OCI-LY7 (cell line): ENCODE data around the gene PRMT2. TPM values are rescaled to one million over a fixed set of nuclear protein-coding genes. Genes with fewer than 3 reads are reported as not detected.

ENCODE experiments used
- BruUV-seq: library from RNA; stranded (reverse); fragments of 400-500 nt; replicated peaks from 2 replicates; lab custom pipeline; 2021; lab: Mats Ljungman, UMichigan
- CTCF ChIA-PET: fragments of 300-600 bp; sonication (Branson Sonifier 250); formaldehyde crosslinking; loops from one replicate; lab custom pipeline; 2022; ENCODE audit warnings: antibody characterized with exemption; ENCODE audit not compliant: unreplicated experiment; lab: Charles Lee
- POLR2A ChIA-PET: fragments of 300-600 bp; sonication (Branson Sonifier 250); formaldehyde crosslinking; loops from one replicate; lab custom pipeline; 2022; ENCODE audit warnings: antibody characterized with exemption; lab: Charles Lee
- DNase-seq: peaks from one replicate; pipeline ENCODE4 v3.0.0-alpha.2; 2015; ENCODE audit warnings: low spot score
- H2AFZ ChIP-seq: fragments of 200-600 bp; sonication (generic), shearing (Covaris generic); 2 replicates; pipeline ENCODE4 v1.6.1; 2014; ENCODE audit warnings: mild to moderate bottlenecking, antibody characterized with exemption, low read length, moderate library complexity
- H3K27ac ChIP-seq: fragments of 200-600 bp; sonication (generic); 2 replicates; pipeline ENCODE4 v1.5.1; 2014; ENCODE audit warnings: mixed run types, low read depth, mild to moderate bottlenecking, moderate library complexity, low read length, inconsistent platforms; ENCODE audit not compliant: poor library complexity, severe bottlenecking
- H3K36me3 ChIP-seq: fragments of 200-600 bp; sonication (generic); 2 replicates; pipeline ENCODE4 v1.6.1; 2014; ENCODE audit warnings: mild to moderate bottlenecking, antibody characterized with exemption, low read length, moderate library complexity, mixed read lengths; ENCODE audit not compliant: insufficient read depth
- H3K4me1 ChIP-seq: fragments of 200-600 bp; sonication (generic); 2 replicates; pipeline ENCODE4 v1.5.1; 2014; ENCODE audit warnings: mild to moderate bottlenecking, low read length; ENCODE audit not compliant: insufficient read depth, poor library complexity, severe bottlenecking
- H3K4me2 ChIP-seq: fragments of 200-600 bp; sonication (generic); 2 replicates; pipeline ENCODE4 v1.6.1; 2014; ENCODE audit warnings: mild to moderate bottlenecking, low read length
- H3K4me3 ChIP-seq: fragments of 200-600 bp; sonication (generic); 2 replicates; pipeline ENCODE4 v1.5.1; 2014; ENCODE audit warnings: mild to moderate bottlenecking, low read depth, low read length; ENCODE audit not compliant: poor library complexity, severe bottlenecking
- H3K79me2 ChIP-seq: fragments of 200-600 bp; sonication (generic); 2 replicates; pipeline ENCODE4 v1.6.1; 2016; ENCODE audit warnings: low read depth, mild to moderate bottlenecking, low read length, moderate library complexity, mixed read lengths; ENCODE audit not compliant: insufficient read depth
- H3K9me2 ChIP-seq: fragments of 200-600 bp; sonication (generic); 2 replicates; pipeline ENCODE4 v1.6.1; 2016; ENCODE audit warnings: mild to moderate bottlenecking, low read length, mixed read lengths; ENCODE audit not compliant: insufficient read depth
- H3K9me3 ChIP-seq: fragments of 200-600 bp; sonication (generic); 2 replicates; pipeline ENCODE4 v1.6.1; 2014; ENCODE audit warnings: mild to moderate bottlenecking, mixed run types, low read length, mixed read lengths
- H4K20me1 ChIP-seq: fragments of 200-600 bp; sonication (generic); 2 replicates; pipeline ENCODE4 v1.6.1; 2014; ENCODE audit warnings: mild to moderate bottlenecking, antibody characterized with exemption, low read length, moderate library complexity, mixed read lengths; ENCODE audit not compliant: insufficient read depth
- EZH2phosphoT487 ChIP-seq: fragments of 200-600 bp; sonication (generic); IDR thresholded peaks from 2 replicates; pipeline ENCODE4 v1.6.1; 2018; ENCODE audit warnings: low read depth, borderline replicate concordance, mild to moderate bottlenecking, mixed run types, antibody characterized with exemption, low read length, moderate library complexity, mixed read lengths
- intact Hi-C: fragments of 100-400 bp; cut with micrococcal nuclease; formaldehyde crosslinking; loops from one replicate; pipeline ENCODE4 v1.10.0; 2022; ENCODE audit not compliant: unreplicated experiment
- total RNA-seq, 2 experiments: library from RNA; depleted of rRNA in 1 of 2; stranded (reverse); fragments of >200 nt in 1 of 2; shearing (Covaris generic) in 1 of 2; gene quantifications; 2 replicates each; pipeline ENCODE4 v1.2.3, GENCODE V29; 2014 to 2022
- TF ChIP-seq, protein P1 (sequence below): fragments of 200-600 bp; sonication (generic); conservative IDR thresholded peaks from 2 replicates; pipeline ENCODE4 v1.5.1; 2014; ENCODE audit warnings: mild to moderate bottlenecking, antibody characterized with exemption, low read length, moderate library complexity, mixed read lengths

PRMT2 gene
- total RNA-seq, 2 experiments from 2014 or later: 30.5 to 32.8 TPM

DNA sequence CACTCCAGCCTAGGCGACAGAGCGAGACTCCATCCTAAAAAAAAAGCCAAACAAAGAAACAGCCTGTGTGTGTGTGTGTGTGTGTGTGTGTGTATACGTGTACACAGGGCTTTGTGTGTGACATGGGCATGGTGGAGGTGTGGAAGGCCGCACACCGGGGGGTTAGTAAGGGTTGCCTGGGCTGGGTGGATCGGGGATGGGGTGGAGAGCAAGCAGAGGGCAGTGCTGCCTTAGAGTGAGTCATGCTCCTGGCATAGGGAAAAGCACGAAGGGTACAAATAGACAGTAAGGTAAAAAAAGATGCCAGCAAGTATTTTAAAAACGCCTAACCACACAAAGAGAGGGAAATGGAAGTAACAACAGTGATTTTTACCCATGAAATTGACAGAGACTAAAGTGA, 6.2 kb downstream of the PRMT2 start:
- BruUV-seq: no TSS peak
- H3K4me3 ChIP-seq: no peak overlapping the region
- ChIA-PET POLR2A (no interaction called here), CTCF (no interaction called here)
- DNase-seq: no peak
- H3K9me2 ChIP-seq: no peaks in the 10 kb centered on the region
- no peak overlapping the region for H3K4me2 ChIP-seq
- H3K4me1 ChIP-seq: peaks cover 4% of the 10 kb centered on the region
- TF ChIP-seq EZH2phosphoT487: no peak
- TF ChIP-seq, protein P1, sequence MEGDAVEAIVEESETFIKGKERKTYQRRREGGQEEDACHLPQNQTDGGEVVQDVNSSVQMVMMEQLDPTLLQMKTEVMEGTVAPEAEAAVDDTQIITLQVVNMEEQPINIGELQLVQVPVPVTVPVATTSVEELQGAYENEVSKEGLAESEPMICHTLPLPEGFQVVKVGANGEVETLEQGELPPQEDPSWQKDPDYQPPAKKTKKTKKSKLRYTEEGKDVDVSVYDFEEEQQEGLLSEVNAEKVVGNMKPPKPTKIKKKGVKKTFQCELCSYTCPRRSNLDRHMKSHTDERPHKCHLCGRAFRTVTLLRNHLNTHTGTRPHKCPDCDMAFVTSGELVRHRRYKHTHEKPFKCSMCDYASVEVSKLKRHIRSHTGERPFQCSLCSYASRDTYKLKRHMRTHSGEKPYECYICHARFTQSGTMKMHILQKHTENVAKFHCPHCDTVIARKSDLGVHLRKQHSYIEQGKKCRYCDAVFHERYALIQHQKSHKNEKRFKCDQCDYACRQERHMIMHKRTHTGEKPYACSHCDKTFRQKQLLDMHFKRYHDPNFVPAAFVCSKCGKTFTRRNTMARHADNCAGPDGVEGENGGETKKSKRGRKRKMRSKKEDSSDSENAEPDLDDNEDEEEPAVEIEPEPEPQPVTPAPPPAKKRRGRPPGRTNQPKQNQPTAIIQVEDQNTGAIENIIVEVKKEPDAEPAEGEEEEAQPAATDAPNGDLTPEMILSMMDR: no peak
- intact Hi-C loops: no loop called here
- no peaks in the 10 kb centered on the region for H3K9me3 ChIP-seq
- H3K79me2 ChIP-seq: no peaks in the 10 kb centered on the region
- no peaks in the 10 kb centered on the region for H4K20me1 ChIP-seq
- H3K36me3 ChIP-seq: peaks cover 19% of the 10 kb centered on the region; the same call in 1 of the 2 replicates
- no peak overlapping the region for H2AFZ ChIP-seq
- no peak overlapping the region for H3K27ac ChIP-seq

DNA sequence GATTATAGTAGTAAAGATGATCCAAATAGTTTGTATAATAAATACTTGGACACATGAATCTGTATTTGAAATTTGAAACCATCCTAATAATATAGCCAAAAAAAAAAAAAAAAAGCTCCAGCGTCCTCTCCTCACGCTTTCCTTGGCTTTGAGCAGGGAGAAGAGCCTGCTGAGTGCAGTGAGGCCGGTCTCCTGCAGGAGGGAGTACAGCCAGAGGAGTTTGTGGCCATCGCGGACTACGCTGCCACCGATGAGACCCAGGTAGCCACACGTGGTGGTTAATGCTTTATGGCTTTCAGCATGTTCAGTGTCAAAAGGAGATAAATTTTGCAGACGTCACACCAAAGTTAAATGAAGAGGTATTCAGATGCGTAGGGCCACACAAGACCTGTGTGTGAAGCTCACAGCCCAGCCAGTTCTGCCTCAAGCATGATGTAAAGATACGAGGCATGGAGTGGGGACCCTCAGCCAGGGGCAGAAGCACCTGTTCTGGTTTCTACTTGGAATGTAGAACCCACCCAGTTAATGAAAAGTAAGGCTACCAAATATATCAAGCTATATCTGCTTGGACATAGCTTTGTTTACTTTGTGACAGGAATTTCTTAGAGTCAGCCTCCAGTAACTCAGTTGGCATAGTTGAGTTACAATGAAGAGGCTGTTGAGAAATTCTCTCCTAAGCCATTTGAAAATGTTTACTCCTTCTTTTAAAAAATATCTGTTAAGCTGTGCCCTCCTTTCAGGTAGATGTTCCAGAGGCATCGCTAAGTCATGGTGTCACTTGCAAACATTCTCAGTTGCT, 8.1 kb downstream of the PRMT2 start:
- DNase-seq: no peak
- H3K4me3 ChIP-seq: no peak overlapping the region
- H3K4me2 ChIP-seq: no peak overlapping the region
- H3K79me2 ChIP-seq: no peaks in the 10 kb centered on the region
- no TSS peak for BruUV-seq
- no peak overlapping the region for H2AFZ ChIP-seq
- H3K9me3 ChIP-seq: no peaks in the 10 kb centered on the region
- H3K36me3 ChIP-seq: peaks cover 19% of the 10 kb centered on the region; the same call in 1 of the 2 replicates
- POLR2A ChIA-PET: interaction anchor here (0.6 to 3.1 kb wide), 3 partner anchors 10 to 23 kb away, joined by 4 to 13 read pairs (median 7); no protein-coding TSS in a partner anchor
- H3K9me2 ChIP-seq: no peaks in the 10 kb centered on the region
- CTCF ChIA-PET: no interaction called here
- H4K20me1 ChIP-seq: no peaks in the 10 kb centered on the region
- intact Hi-C loops: no loop called here
- H3K27ac ChIP-seq: no peak overlapping the region
- TF ChIP-seq, protein P1: no peak
- no peak for TF ChIP-seq EZH2phosphoT487
- no peaks in the 10 kb centered on the region for H3K4me1 ChIP-seq

DNA sequence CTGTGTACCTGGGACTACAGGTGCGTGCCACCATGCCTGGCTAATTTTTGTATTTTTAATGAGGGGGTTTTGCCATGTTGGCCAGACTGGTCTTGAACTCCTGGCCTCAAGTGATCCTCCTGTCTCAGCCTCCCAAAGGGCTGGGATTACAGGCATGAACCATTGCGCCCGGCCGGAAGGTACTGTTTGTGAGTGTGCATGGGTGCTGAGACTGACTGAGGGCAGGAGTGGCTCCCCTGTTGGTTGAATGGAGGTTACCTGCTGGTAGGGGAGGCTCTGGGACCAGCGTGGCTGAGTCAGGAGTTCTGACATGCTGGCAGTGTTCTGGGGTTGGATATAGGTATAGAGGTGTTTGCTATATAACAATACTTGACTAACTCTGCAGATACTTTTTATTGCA, 10.4 kb downstream of the PRMT2 start:
- intact Hi-C loops: no loop called here
- Histone ChIP-seq H3K9me2 (no peaks in the 10 kb centered on the region), H3K79me2 (no peaks in the 10 kb centered on the region), H3K4me2 (no peak overlapping the region), H2AFZ (no peak overlapping the region), H3K9me3 (no peaks in the 10 kb centered on the region), H3K27ac (no peak overlapping the region), H3K4me1 (no peaks in the 10 kb centered on the region), H3K36me3 (peaks cover 19% of the 10 kb centered on the region; the same call in 1 of the 2 replicates), H3K4me3 (no peak overlapping the region), H4K20me1 (no peaks in the 10 kb centered on the region)
- no peak for TF ChIP-seq EZH2phosphoT487
- TF ChIP-seq, protein P1: no peak
- BruUV-seq: no TSS peak
- ChIA-PET POLR2A (interaction anchor here (3.1 kb wide), 1 partner anchor 8 kb away, joined by 13 read pairs; no protein-coding TSS in a partner anchor), CTCF (no interaction called here)
- DNase-seq: no peak
